Measurements from ENCODE around the gene IL7R.
"Not testable (repeated sequence)": the region's sequence is repeated elsewhere in the genome, so short reads cannot be mapped to it uniquely, and the experiment has no call there.

- TF ChIP-seq CTCF (conservative IDR thresholded peaks at IDR 0.05); EZH2 (IDR thresholded peaks at IDR 0.05; ENCODE audit: low read depth): not testable (repeated sequence)
These were observed 36.1 kb downstream of the IL7R start for GRCh38 chr5:35892799-35893198.

Data from PC-9 (cell line).